H54 (cell line): ENCODE measurements around the gene IL9.
A peak's percentile ranks its signal among the peaks of the same experiment; 100 is the strongest.

Experiments
- DNase-seq: peaks from one replicate; pipeline ENCODE4 v3.0.0; 2011; ENCODE audit warnings: low spot score, mixed read lengths; ENCODE audit not compliant: insufficient read length
- FAIRE-seq: peaks from 3 replicates; lab custom pipeline; 2011; peaks lifted over from hg19 to GRCh38; lab: Jason Lieb, UNC
- POLR2A ChIP-seq: IDR thresholded peaks from 2 replicates; pipeline ENCODE4 v1.6.1; 2011; ENCODE audit warnings: low read depth, mild to moderate bottlenecking, low read length

The IL9 gene

GRCh38 chr5:135885031-135885430 lies 10.6 kb downstream of the IL9 start:
- no peak for TF ChIP-seq POLR2A
- FAIRE-seq, result no peak

GRCh38 chr5:135883441-135883840 lies 12.2 kb downstream of the IL9 start:
- FAIRE-seq (no peak), DNase-seq (no peak)
- TF ChIP-seq POLR2A, result no peak

More at GRCh38 chr5:135885031-135885430, 10.6 kb downstream of the IL9 start:
- DNase-seq, result no peak

- FAIRE-seq (no peak), DNase-seq (no peak)
- no peak for TF ChIP-seq POLR2A
Observed at GRCh38 chr5:135883026-135883425, 12.6 kb downstream of the IL9 start.

GRCh38 chr5:135881819-135882218 lies 13.8 kb downstream of the IL9 start:
- FAIRE-seq (no peak), DNase-seq (no peak)
- TF ChIP-seq POLR2A, result no peak

DNA sequence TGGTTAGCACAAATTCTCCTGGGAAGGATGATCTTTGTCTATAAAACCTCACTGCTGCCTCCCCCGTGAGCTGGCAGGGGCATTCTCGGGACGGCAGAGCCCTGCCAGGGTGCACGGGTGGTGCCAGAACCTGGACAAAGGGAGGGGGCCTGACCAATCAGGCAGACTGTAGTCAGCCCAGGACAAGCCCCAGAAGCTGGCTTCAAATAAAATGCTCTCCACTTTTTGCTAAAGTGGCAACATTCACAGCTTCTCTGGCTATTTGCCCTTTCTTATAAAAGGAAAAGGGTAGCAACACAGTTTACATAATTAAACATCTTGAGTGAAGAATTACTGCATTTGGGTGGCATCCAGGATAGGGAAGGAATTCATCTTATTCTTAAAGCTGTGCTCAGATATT lies 14.4 kb downstream of the IL9 start:
- no peak for TF ChIP-seq POLR2A
- no peak for DNase-seq
- FAIRE-seq, result no peak

- no peak for TF ChIP-seq POLR2A
- FAIRE-seq, result no peak
- no peak for DNase-seq
Observed at GRCh38 chr5:135880801-135881200, 14.8 kb downstream of the IL9 start.

- FAIRE-seq (no peak), DNase-seq (peak; percentile 49)
- TF ChIP-seq POLR2A, result no peak
Observed at GRCh38 chr5:135880278-135880677, 15.4 kb downstream of the IL9 start.

DNA sequence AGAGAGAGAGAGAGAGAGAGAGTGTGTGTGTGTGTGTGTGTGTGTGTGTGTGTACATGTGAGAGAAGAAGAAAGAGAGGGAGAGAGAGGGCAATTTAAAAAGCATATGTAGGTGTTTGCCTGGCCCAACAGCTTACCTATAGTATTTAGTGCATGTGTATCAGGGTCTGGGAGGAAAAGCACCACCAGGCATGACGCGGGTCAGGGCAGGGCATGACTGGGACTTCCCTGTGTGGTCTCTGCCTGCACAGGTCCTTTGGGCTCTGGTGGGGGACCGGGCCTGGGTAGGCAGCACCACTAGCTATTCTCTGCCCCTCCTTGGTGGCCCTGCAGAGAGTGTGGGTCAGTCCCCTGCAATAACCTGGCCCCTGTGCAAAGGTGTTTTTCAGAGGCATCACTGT lies 16.1 kb downstream of the IL9 start:
- no peak for TF ChIP-seq POLR2A
- DNase-seq (no peak), FAIRE-seq (no peak)

GRCh38 chr5:135878156-135878620 lies 17.5 kb downstream of the IL9 start:
- DNase-seq, result peak; percentile 26
- TF ChIP-seq POLR2A, result no peak
- FAIRE-seq, result no peak

- no peak for TF ChIP-seq POLR2A
- DNase-seq (no peak), FAIRE-seq (no peak)
Observed at GRCh38 chr5:135877570-135878155, 18.0 kb downstream of the IL9 start.

- FAIRE-seq (no peak), DNase-seq (no peak)
- TF ChIP-seq POLR2A, result no peak
Observed at GRCh38 chr5:135876146-135876545, 19.5 kb downstream of the IL9 start.

DNA sequence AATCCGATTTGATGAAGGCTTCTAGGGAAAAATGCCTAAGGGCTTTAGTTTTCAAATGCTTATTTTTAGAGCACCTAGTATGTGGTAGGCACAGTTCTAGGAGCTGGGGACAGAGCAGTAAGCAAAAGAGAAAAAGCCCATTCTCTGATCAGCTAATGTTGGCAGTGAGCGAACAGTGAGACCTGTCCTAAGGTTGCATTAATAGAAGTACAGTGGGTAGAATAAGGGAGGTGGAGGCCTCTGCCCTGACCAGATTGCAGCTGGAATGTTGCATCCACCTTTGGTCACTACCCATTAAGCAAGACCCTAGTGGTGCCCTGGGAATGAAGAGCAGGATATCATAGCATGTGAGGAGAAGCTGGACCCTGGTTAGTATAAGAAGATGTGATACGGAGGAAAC lies 20.1 kb downstream of the IL9 start:
- DNase-seq, result no peak
- TF ChIP-seq POLR2A, result no peak
- no peak for FAIRE-seq

DNA sequence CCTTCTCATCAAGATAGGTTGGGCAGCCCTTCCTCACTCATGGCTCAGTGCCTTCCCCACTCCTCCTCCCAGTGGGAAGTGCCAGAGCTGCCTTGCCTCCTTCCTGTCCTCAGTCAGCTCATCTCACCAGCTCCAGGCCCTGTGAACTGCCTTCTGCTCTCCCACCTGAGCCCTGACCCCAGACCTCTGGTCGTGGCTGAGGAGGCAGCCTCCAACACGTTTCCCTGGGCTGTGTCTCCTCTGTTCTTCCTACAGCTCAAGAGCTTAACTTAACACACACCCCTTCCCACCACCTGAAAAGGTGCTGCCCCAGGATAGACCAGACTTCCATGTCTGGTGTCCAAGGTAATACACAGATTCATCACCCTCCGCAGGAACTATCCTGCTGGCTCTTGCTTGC lies 21.2 kb downstream of the IL9 start:
- no peak for TF ChIP-seq POLR2A
- FAIRE-seq (no peak), DNase-seq (no peak)

- TF ChIP-seq POLR2A, result no peak
- no peak for DNase-seq
- no peak for FAIRE-seq
Observed at GRCh38 chr5:135873831-135874230, 21.8 kb downstream of the IL9 start.

DNA sequence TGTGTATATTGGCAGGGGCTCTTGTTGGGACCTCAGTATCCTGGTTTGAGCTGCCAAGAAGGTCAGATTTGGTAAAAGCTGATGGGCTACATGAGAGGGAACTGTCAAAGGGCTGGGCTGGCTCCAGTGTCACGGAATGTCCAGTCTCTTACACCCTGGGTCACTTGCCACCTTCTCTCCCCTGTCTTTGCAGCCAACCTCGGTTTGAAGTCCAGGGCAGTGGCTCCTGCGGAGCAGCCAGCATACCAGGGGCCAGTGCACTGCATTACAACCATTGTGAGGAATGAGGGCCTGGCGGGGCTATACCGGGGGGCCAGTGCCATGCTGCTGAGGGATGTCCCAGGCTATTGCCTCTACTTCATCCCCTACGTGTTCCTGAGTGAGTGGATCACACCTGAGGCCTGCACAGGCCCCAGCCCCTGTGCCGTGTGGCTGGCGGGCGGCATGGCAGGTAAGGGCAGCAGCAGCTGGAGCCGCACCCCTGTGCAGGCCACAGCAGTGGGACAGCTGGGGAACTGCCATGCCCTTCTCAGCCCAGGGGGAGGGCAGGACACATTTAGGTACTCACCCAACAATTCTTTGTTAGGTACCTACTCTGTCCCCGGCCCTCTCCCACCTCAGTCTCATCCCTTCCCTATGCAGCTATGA lies 24.2 kb downstream of the IL9 start:
- DNase-seq, result no peak
- FAIRE-seq, result no peak
- no peak for TF ChIP-seq POLR2A

DNA sequence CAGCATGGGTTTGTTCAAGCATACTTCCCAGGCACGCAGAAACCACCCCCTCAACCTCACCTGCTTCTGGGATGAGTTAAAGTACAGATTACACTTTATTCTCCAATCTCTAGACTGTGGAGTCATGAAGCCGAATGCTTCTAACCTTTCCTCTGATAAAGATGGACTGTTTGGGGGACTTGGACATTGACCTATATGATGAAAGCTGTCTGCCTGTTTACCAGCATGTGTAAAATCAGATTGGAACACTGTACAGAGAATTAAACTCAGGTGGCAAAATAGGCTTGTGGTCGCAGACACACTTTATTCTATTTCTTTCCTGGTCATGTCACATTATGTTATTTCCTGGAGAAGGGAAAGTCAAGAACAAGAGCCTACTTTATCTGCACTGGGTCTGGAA lies 25.7 kb downstream of the IL9 start:
- no peak for TF ChIP-seq POLR2A
- DNase-seq (no peak), FAIRE-seq (no peak)
